A172 (cell line): ENCODE measurements around the gene KCNC2. TPM values are rescaled to one million over a fixed set of nuclear protein-coding genes. Genes with fewer than 3 reads are reported as not detected.
"Not testable (repeated sequence)": the region's sequence is repeated elsewhere in the genome, so short reads cannot be mapped to it uniquely, and the experiment has no call there.

Experiments used
- DNase-seq: peaks from one replicate; pipeline ENCODE4 v3.0.0-alpha.2; 2015; ENCODE audit warnings: low spot score
- total RNA-seq: library from RNA; depleted of rRNA; stranded (reverse); fragments of >200 nt; shearing (Covaris generic); gene quantifications from 2 replicates; pipeline ENCODE4 v1.2.3, GENCODE V29; 2014; rRNA removed

The KCNC2 gene
- total RNA-seq, result not detected in 2 replicates

DNA sequence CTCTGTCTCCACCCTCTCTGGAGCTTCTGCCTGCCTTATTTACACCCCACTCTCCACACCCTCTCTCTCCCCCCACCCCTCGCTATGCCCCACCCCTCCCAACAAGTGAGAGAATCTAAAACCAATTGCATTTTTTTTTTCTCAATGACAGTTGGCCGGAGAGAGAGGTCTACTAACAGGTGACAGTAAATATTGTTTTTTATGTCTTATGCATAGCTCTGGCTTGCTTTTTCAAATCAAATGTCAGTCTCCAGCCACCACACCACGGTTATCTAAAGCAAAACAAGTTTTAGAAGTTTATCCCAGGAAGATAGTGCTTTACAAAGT is at the start of gene KCNC2:
KCNC2 (minus strand) TSS at position 28 of the 327 bp plus-strand sequence.
- DNase-seq, result no peak

DNA sequence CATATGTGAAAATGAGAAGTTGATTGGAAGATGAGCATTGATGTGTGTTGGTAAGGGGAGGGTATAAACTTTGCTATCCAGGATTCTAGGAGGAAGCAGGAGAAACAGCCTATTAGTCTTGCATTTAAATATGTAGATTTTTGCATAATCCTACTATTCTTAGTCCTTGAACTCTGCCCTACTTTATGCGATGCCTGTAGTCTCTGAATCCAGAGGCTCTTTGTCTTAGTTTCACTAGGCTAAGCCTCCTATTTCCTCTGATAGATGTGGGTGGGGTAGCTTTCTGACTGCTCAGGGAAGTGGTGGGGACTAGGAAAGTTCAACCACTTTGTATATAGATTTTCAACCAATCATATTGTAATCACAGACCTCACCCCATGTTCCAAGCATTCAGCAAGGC is 49.5 kb upstream of the KCNC2 start:
- DNase-seq, result no peak

DNA sequence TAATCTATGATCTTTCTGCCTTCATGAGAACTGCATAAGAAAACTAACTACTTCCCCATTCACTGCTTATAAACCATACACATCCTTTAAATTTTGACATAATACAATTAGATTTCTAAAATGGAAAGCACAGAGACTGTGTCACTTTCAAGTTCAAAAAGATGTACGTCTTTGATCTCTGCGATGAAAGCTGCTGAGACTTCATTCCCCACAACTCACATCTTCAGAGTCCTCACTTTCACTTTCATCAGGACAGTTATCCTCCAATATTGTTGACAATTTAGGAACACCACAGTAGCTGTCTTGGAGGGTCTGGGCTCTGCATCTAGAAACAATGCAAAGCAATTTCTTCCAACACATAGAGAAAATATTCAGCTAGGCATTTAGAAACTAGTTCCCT is 47.9 kb upstream of the KCNC2 start:
- no peak for DNase-seq

DNA sequence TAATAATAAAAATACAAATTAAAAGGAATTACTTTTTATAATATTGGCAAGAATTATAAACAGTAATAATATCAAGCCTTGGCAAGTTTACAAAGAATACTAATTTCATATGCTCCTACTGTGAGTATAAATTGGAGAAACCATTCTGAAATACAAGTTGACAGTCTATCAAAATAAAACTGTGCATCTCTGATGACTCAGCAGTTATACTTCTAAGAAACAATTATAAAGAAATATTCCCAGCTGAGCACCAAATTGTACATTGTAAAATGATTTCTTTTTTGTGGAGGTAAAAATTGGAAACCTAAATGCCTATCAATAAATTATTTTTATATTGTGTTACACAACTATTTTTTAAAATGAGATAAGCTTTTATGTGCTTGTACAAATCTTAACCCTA is 35.5 kb upstream of the KCNC2 start:
- no peak for DNase-seq

DNA sequence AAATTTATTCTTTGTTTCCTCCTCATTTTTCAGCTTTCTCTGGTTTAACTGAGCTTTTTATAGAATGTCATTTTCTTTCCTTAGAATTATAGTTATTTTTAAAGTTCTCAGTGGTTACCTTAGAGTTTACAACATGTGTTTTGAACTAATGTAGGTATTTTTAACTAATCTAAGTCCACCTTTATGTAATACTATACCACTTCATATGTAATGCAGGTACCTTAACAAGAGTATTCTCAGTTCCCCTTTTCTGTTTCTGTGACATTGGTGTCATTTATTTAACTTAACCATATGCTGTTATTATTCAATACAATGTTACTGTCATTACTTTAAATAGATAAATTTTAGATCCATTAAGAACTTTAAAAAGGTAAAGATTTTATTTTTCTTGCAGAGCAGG is 30.3 kb upstream of the KCNC2 start:
- DNase-seq, result no peak

DNA sequence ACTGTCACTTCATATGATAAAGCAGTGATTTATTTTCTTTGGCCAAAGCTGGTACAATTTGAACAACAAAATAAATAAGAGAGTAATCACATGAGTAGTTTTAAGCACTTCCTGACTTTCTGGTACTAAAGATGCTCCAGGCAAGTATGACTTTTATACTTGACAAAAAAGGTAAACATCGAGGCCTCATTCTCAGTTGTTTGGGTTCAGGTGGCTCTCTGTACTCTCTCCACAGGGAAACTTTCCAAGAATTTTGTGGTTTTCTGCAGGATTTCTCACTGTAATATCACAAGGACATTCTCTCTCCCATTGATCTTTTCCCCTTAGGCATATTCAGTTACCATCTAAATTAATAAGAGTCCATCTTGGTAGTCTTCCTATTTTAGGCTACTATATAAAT is 26.6 kb upstream of the KCNC2 start:
- DNase-seq, result peak; percentile 49

DNA sequence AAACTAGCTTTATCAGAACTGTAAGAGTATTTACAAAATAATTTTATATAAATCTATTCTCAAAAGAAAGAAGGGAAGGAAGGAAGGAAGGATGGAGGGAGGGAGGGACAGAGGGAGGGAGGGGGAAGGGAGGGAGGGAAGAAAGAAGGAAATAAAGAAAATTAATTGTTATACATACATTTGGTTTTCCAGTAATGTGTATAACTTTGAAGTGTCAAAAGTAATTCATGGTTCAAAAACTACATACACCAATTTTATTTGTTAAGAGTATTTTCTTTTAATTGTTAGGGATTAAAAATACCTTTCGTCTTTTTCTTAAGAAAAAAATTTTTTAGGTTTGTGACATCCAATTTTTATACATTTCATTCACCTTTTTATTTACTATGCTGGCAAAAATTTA is 17.5 kb upstream of the KCNC2 start:
- DNase-seq, result no peak

DNA sequence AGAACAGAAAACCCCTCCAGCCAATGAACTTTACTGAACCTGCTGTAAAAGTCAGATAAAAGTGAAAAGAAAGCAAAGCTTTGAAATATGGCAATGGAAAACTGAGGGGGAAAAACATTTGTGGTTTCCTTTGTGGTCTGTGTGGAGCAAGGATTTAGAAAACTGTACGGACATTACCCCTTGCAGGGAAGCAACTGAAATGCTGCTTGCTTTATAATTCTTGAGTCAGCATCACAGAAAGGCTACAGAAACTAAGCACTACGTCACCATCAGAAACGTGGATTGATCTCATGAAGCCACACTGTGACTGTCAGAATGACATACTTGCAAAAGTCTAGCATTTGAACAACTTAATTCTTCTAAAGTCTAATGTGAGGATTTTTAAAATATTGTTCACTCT is 2.4 kb upstream of the KCNC2 start:
- peak; percentile 68 for DNase-seq

DNA sequence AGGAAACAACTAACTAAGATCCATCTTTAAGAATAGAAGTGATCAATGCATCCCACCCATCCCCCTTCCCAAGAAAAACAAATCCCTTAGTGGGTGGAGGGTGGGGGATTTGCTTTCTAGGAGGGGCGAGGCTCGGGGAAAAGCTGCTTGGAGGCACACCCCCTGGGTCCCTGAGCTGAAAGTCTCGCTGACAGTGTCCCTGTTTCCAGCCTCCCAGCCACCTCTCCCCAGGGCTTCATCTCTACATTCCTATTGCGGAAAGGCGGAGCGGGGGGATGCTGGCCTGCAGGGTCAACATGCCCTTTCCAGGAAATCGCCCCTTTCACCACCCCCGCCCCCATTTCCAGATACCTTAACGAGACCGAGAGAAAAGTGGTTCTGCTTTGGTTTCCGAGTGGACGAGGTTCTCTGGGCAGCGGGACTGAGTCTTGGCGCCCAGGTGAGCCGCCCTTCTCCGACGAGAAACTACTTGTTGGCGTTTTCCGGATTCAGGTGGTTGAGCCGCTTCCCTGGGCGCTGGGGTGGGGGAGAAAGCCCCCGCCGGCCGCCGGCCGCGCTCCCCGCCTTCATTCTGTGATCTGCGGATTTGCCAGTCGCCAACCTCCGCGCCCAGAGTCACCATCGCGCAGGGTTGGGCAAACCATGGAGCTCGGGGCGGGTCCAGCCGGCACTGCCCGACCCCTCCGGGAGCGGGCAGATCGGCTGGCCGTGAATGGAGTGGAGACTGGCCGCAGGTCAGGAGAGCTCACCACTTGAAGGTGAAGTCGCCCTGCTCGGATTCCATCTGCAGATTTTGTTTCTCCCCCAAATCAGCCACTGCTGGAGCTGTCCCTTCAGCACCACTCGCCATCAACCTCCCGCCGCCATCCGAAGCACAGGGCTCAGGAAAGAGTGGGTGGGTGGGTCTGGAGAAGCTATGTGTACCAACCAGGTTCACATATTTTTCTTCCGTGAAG is 505 bp downstream of the KCNC2 start:
- no peak for DNase-seq

DNA sequence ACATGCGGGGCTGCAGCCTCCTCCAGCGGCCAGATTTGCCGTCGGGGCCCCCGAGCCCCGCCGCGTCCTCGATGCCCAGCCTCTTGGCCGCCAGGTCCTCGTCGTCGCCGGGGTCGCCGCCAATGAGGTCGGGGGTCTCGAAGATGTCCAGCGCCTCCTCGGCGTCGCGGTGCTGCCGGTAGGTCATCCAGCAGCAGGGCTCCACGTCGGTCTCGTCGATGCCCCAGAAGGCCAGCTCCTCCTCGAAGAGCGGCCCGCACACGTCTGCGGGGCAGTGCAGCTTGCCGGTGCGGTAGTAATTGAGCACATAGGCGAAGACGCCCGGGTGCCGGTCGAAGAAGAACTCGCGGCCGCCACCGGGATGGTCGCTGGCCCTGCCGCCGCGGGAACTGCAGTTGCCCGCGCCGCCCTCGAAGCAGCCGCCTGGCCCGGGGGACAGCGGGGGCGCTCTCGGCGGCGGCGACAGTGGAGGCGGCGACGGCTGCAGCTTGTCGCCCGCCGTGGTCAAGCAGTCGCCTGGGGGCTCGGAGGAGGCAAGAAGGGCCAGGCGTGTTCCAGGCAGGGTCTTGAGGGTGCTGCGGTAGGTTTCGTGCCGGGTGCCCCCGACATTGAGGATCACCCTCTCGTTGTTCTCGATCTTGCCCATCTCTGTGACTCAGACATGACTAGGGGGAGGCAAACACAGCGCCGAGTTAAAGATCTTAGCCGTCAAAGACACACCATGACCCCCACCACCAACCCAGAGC is 2.1 kb downstream of the KCNC2 start:
- DNase-seq, result no peak

DNA sequence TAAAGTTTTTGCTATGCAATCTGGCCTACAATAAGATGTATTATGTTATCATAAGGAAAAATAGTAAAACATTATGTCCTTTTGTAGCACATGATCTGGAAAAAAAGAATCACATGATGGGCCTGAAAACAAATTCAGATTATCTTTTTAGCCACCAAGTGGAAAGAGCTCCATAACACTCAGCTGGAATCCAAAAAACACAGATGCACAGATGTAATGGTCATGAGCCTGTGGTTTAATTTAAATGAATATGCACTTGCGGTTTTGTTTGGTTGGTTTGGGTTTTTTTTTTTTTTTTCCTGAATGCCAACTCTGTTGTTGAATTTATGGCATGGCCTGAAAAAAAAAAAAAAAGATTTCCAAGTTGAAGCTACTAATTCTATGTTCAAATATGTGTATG is 4.1 kb downstream of the KCNC2 start:
- peak; percentile 2 for DNase-seq

DNA sequence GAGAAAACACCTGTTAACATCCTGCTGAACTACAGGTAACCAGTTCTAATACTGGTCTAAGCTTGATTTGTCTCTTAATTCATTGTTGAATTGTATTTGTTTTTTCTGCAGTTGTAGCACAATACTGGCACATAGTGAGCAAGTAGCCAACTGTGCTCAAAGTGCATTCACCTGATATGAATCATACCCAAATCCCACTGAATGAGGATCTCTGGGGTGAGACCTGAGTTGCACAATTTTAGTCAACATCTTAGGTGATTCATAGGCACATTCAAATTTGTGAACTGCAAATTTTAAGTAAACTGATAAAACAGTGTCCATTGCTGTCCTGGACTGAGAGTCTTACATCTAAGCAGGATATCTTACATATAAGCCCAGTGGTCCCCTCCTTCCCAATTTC is 12.8 kb downstream of the KCNC2 start:
- DNase-seq, result peak; percentile 3

DNA sequence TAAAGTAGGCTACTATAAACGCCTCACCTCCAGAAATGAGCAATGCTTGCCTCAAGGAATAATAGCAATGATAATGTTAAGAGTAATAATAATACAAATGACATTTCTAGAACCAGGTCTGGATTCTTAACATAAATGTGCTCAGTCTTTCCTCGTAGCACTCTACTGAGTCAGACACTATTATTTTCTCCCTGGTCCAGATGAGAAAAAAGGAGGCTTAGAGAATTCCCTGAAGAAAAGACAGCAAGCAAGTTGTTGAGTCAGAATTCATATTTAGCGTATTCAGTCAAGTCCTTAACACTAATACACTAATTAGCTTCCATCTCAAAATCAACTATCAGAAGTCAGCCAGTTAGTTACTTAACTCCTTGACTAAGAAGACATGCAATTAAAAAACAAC is 13.2 kb downstream of the KCNC2 start:
- no peak for DNase-seq

DNA sequence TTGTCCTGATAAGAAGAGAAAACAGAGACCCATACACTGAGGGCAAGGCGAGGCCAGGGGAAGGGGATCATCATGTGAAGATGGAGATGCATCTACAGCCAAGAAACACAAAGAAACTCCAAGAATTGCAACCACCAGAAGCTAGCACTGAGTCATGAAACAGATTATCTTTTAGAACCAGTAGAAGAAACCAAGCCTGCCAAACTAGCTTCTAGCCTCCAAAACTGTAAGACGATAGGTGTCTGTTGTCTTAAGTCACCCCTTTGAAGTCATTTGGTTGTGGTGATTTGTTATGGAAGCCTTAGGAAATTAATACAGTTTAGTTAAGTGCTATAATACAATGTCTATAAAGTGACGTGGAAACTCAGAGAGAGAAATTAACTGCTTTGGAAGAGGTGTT is 15.4 kb downstream of the KCNC2 start:
- DNase-seq, result no peak

DNA sequence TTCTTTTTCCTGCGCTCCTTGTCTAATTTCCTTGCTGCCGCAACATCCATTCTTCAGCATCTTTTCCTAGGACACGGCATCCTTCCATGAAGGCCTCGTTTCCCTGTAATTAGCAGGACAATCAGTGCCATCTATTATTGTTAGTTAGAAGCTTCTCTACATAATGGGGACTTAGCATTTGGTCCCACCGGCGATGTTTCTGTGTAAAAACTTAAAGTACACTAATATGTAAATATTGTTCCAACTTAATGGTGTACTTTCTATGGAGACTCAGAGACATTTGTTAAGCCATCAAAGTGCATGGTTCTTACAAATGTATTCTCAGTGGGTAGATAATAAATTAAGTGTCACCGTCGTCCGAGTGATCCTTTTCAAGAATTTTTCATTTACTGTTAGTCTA is 17.4 kb downstream of the KCNC2 start:
- DNase-seq, result no peak

DNA sequence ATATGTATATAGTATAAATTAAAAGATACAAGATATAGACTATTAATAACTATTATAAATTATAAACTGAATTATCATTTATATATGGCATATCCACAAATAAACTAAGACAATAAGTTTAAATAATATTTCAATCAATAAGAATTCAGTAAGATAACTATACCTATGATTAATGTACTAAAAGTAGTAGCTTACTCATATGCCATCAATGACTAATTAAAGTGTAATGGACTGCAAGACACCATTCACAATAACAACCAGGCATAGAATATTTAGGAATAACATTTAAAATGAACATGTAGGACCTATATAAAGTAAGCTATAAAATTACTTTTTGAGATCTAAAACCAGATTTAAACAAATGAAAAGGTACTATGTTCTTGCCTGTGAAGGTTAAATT is 18.8 kb downstream of the KCNC2 start:
- no peak for DNase-seq

DNA sequence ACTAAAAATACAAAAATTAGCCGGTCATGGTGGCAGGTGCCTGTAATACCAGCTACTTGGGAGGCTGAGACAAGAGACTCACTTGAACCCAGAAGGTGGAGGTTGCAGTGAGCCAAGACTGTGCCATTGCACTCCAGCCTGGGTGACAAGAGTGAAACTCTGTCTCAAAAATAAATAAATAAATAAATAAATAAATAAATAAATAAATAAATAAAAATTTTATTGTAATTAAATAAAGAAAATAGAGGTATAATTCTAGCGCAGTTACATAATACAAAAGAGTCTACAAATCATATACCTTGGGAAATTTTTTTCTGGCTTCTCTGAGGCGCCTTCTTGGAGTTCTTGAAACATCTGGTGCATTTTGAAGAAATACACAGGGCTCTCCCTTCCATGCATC is 23.8 kb downstream of the KCNC2 start:
- not testable (repeated sequence) for DNase-seq

DNA sequence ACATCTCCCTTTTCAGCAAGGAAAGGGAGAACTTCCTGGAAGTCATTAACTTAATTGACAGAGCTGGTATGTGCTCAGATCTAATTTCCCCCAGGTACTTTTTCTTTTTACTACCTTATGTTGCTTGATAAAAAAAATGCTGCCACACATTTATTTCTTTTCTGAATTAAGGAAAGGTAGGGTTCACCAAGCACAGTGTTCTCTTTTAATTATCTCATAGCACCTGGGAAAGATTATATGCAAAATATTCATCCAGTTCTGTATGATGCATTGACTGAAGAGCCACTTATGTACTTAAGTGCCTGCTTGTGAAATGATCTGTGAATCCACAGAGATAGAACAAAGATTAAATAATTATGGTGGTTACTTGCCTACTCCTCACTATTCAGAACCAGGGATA is 25.1 kb downstream of the KCNC2 start:
- DNase-seq, result no peak

DNA sequence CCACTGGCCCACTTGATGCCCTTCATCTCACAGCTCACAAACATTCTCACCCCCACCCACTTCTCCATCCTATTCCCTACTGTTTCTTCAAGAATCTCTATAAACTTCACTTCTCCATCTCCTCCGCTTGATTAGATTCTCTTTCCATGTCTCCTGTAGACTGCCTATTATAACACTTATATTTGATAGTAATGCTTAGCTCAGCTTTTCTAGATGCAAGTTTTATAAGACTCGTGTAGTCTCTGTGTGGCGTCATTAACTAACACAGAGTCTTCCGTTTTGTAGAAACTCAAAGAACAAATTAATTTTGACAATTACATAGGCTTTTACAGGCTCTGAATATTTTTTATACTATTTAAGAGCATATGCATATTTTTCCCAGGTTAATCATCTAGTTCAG is 25.7 kb downstream of the KCNC2 start:
- DNase-seq, result no peak

DNA sequence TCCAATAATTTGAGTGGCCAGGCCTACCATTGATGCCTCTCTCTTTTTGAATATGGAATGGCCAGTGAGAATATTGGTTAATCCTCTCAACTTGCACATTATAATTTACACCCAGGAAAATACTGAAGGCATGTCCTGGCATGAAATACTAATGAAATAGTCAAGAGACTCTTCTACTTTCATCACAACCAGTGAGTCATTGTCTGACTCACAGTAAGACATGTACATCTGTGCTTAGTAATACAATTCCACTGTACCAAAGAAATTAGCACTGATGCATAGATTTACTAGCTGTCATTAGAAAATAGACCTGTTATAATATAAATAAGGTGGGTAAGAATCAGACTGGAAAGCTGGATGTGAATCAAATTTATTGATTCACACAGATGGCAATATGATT is 31.6 kb downstream of the KCNC2 start:
- DNase-seq, result peak; percentile 83

DNA sequence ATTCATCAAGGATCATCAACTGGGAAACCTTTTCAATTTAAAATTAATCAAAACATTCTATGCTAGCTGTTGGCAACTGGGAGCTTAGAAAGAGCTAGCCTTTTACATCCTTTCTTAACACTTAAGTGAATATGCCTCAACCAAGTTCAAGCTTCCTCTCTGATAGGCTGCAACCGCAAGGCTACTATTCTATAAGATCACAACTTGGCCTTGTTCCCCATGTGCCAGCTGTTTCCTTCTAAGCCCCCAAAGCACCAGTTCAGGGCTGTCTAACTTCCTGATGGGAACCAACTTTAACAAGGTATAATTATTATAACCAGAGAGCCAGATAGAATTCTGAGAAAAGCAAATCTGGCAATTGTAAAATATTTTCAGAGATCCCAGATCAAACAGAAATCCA is 37.0 kb downstream of the KCNC2 start:
- no peak for DNase-seq

DNA sequence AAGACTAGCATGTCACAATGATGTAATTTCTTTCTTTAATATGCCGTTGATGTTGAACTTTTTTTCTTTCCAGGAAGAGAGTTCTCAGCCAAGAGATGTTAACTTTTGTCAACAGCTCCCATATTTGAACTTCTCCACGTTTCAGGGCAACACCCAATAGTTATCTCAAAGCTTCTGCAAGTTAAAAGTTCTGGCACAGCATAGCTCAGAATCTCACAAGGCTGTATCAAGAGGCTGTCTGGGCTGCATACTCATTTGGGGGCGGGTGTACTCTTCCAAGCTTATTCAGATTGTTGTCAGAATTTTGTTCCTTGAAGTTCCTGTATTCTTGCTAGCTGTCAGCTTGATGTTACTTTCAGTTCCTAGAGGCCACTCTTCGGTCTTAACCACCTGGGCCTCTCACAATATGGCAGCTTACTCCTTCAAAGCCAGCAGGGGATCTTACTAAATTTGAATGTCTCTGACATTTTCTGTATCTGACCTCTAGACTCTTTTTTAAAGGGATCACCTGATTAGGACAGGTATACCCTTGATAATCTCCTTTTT is 38.9 kb downstream of the KCNC2 start:
- DNase-seq, result no peak

DNA sequence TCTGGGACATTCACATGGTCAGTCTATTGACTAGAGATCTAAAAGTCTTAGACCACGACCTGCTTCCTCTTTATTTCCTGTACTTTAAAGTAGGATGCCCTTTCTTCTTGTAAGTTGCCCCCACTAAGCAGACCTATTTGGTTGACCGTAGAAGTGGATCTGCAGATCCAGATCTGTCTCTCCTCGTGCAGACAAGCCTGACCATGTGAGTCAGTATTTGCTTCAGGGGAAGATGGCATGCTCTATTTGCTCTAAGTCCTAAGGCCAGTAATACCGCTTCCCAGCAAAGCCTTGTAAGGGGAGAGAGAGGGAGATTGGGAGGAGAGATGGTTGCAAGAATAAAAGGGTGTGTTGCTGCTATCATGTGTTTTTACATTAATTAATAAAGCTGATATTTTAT is 46.8 kb downstream of the KCNC2 start:
- no peak for DNase-seq
